Cerebellar nuclear complex (tissue), 1 donor: ENCODE results near the gene ADAMTS3.

ENCODE experiments used
- DNase-seq, 2 experiments: peaks; one replicate each; lab custom pipeline; 2025; lab: John Stamatoyannopoulos, UW

Gene ADAMTS3

DNA sequence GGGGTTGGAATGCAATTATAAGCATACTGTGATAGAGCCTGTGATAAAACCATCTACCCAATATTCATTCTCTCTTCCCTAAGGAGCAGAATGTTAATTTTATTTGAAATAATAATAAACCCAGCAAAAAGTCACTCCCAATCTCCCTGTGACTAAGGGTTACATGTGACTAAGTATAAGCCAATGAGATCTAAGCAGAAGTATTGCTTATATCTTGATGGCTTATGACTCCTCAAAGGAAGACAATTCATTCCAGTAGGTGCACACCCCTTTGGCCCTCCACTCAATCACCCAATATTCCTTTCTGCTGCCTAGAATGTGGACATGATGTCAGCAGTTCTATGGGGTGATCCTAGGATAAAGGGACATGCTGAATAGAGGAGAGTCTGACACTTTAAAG lies 224.6 kb downstream of the ADAMTS3 start:
- DNase-seq, result no peak

GRCh38 chr4:72341432-72341820 lies 227.6 kb downstream of the ADAMTS3 start:
- no peak for DNase-seq

DNA sequence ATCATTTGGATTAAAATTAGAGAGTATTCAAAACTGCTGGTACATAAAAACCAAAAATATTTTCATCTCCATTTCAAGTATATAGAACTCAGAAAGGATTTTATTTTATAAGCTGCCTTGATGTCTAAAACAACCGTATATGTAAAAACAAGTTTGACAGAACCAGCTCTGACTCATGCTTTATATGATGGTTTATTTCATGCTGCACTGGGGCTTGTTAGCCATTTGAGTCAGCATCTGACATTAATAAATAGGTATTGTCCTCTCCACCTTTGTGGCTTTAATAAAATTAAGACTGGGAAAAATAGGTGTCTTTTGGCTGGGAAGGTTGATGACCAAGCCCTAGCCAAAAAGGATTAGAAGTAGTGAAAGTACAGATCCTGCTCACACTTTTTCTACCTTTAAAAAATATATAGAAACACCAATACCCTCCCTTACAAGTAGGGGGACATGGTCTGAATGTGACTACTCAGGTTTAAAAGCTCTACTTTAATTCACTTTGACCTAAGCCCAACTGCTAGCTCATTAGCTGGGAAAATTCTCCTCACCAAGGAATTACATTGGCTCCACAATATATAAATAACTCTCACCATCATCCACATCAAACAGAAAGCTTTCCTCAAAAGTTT lies 228.1 kb downstream of the ADAMTS3 start:
- no peak for DNase-seq

DNA sequence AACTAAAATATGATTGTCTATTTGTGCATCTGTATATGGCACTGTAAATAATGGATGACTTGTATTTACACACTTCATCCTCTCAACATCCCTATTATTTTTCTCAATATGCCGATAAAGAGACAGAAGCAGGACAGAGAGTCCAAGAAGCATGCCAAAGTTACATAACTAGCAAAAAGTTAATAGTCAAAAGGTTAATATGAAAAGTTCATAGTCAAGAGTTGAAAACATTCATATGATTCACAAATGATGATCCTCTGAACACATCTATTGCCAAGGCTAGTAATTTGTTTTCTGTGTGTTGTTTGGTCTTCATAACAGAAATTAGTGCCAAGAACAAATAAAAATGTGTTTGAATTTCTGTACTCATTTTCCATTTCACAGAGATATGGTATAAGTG lies 231.0 kb downstream of the ADAMTS3 start:
- DNase-seq, result no peak

DNA sequence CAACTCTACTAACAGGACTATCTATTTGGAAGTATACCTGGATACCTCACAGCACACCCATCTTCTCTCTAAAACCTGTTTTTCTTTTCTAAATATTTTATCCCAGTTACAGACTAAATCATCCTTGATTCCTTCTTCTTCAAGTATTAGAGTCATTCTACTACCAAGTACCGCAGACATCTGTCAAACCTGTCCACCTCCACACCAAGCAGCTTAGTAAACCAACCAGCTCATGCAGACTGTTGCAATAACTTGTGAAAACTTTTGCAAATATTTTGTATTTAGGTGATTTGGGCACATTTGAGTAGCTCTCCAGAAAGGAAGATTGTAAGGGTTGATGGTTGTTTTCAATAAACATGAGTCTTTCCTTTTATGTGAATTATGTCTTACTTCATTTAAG lies 238.6 kb downstream of the ADAMTS3 start:
- DNase-seq, result no peak

- no peak for DNase-seq
These were observed 242.1 kb downstream of the ADAMTS3 start for GRCh38 chr4:72326692-72327632.

GRCh38 chr4:72325215-72325614 lies 243.8 kb downstream of the ADAMTS3 start:
- no peak for DNase-seq

- no peak for DNase-seq
These were observed 245.8 kb downstream of the ADAMTS3 start for GRCh38 chr4:72323227-72323626.

DNA sequence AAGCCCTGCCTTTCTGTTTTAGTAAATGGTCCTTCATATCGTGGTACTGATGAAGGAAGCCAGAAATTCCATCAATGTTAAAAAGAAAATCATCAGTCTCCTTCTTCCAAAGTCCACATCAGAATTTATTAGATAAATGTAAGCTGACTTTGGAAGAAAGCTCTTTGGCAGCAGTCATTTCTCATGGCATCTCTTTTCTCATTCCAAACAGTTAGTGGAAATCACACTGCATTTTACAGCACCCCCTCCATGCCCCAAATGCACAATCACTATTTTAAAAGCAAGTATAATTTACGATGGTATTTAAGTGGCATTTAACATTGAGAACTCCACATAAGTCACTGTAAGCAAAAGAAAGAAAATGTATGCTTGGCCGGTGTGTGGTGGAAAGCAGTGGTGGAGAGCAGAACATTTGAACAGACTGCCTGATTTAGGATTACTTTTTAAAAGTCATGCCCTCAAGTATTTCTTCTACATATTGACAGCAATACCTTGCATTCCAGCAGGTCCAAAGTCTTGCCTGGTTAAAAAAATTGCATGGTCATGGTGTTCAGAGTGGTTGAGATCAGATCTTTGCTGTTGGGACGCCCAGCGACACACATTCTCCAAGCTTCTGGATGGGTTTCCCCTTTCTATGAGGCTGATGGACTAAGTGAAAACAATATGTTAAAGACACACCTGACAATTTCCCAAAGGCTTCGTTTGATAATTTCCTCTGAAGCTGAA lies 248.6 kb downstream of the ADAMTS3 start:
- DNase-seq, result no peak

DNA sequence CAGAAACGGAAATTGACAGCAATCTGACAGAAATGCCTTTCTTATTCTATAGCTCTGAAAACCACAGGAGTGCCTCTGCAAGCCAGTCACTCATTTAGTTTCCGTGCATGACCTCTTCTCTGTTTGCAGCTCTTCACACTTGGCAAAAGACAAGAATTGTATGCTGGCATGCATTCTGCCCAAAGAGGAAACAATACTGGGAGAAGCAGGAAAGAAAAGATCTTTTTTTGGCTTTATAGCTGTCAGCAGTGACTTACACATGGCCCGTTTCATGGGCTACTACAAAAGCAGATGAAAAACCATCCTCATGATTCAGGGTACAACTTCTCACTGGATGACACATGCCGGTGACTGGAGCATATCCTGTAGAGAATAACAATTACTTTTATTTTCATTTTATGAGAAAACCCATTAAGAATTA lies 249.4 kb downstream of the ADAMTS3 start:
- DNase-seq, result no peak

DNA sequence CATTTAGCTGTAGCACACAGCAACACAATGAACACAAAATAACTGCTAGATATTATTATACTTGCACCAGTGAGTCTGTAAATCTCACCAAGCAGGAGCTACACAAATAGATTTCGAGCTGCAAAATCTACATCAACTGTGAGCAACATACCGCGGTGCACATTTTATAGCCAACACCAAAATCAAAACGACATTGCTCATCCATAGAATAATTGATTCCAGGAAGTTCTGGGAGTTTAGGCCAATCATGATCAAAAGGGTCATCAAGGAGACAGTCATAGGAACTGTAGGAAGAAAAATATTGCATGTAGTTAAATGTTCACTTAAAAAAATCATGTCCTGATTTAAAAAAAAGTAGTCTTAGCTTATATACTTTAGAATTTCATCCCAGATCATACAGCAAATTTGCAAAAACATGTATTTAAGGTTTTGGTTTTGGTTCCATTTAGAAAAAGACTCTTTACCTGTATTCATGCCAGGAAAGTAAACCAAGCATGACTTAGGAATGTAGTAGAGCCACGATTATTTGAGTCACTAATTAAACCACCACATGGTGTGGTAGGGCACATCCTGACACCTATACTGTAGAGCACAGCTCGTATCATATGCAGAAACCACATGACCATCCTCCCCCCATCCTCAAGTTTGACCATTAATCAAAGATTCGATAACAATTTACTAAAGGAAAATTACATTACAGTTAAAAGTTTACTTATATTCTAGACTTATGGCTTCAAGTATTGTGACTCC lies 250.4 kb downstream of the ADAMTS3 start:
- no peak for DNase-seq

DNA sequence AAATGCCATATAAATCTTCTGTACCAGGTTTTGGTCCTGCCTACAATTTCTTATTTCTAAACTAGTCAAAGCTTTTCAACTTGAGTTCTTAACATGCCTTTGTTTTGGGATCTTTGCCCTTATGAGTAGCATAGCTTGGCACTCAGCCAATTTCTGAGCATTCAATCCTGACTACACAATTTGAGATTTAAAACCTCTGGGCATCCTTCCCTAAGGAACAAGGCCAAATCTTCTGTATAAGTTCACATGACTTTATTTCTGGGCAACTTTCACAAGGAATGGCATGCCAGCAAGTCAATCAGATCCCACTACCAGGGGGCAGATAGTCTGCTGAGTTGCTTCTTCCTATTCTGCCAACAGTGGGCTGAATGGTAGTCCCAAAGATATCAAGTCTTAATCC lies 254.2 kb downstream of the ADAMTS3 start:
- DNase-seq, result no peak

- DNase-seq, result no peak
These were observed 255.9 kb downstream of the ADAMTS3 start for GRCh38 chr4:72313121-72313520.

- no peak for DNase-seq
These were observed 256.9 kb downstream of the ADAMTS3 start for GRCh38 chr4:72312032-72312650.

GRCh38 chr4:72311291-72311690 lies 257.7 kb downstream of the ADAMTS3 start:
- DNase-seq, result no peak

GRCh38 chr4:72305620-72306019 lies 263.4 kb downstream of the ADAMTS3 start:
- DNase-seq, result no peak

DNA sequence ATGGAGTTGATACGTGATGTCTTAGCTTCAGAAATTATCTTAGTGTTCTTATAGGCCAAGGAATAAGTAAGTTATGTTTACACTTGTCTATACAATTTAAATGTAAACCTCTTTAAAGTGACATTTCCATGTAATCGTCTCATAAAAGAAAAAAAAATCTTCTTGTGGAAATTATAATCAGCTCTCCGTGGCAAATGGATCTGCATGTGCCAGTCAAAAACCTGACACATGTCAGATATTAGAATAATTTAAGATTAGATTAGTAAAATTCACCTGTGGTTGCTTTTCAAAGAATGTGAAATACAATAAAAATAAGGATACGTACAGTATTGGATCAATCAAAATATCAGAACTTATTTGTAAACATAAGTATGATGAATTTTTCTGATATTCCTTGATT lies 263.9 kb downstream of the ADAMTS3 start:
- DNase-seq, result no peak

GRCh38 chr4:72302981-72303704 lies 265.9 kb downstream of the ADAMTS3 start:
- no peak for DNase-seq

DNA sequence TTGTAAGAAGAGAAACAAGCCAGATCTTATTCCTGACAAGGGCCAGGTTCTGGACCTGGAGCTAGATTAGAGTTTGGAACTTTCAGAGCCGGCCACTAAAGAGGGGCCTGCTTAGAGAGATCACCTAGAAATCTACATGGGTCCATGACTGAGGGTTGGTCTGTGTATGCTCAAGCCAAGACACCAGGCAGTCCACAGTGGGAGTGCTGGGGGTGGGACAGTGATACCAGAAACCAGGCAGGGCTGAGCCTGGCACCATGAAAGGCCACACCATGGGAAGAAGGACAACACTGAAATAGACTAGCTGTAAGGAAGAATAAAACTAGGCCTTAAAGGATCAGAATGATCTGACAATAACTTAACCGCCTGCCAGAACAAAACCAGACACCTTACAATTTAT lies 267.3 kb downstream of the ADAMTS3 start:
- DNase-seq, result no peak

DNA sequence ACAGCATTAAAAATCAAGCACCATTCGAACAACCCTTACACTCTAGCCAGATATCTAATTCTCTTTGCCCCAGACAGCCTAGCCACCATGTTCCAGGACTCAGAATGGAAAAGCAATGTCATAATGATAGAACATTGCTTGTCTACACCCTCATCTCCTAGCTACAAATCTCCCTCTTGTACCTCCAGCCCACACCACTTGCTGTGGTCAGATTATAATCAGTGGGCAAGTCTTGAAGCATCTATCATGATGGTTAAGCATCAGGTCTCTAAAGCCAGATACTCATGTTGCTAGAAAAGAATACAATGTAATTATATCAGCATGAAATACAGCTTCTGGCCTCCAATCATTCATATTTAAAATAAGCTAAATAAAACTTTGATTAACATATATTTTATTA lies 268.9 kb downstream of the ADAMTS3 start:
- no peak for DNase-seq
